Measurements from ENCODE around the gene ZNF135.

Gene ZNF135

DNA sequence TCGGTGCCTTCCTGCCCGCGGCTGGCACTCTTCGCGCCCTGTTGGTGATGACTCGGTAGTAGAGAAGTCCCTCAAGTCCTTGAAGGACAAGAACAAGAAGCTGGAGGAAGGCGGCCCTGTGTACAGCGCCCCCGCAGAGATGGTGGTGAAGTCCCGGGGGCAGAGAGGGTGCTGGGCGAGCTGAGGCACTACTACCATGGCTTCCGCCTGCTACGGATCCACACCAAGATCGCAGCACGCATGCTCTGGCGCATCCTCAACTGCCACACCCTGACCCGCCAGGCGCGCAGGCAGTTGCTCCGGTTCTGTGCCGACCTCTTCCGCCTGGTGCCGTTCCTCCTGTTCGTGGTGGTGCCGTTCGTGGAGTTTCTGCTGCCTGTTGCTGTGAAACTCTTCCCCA is 14.2 kb upstream of the ZNF135 start:
- TF ChIP-seq, protein P1, sequence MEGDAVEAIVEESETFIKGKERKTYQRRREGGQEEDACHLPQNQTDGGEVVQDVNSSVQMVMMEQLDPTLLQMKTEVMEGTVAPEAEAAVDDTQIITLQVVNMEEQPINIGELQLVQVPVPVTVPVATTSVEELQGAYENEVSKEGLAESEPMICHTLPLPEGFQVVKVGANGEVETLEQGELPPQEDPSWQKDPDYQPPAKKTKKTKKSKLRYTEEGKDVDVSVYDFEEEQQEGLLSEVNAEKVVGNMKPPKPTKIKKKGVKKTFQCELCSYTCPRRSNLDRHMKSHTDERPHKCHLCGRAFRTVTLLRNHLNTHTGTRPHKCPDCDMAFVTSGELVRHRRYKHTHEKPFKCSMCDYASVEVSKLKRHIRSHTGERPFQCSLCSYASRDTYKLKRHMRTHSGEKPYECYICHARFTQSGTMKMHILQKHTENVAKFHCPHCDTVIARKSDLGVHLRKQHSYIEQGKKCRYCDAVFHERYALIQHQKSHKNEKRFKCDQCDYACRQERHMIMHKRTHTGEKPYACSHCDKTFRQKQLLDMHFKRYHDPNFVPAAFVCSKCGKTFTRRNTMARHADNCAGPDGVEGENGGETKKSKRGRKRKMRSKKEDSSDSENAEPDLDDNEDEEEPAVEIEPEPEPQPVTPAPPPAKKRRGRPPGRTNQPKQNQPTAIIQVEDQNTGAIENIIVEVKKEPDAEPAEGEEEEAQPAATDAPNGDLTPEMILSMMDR (IDR thresholded peaks at IDR 0.05; ENCODE audit: poor library complexity, severe bottlenecking) = no peak
- Histone ChIP-seq H3K27ac (ENCODE audit: poor library complexity, severe bottlenecking) (no peak overlapping the region), H3K4me3 (ENCODE audit: severe bottlenecking) (no peak overlapping the region), H3K9me3 (ENCODE audit: severe bottlenecking) (peaks cover 6% of the 10 kb centered on the region), H3K4me1 (ENCODE audit: insufficient read depth, poor library complexity, severe bottlenecking) (no peaks in the 10 kb centered on the region), H3K27me3 (ENCODE audit: insufficient read depth, poor library complexity, severe bottlenecking) (no peaks in the 10 kb centered on the region), H3K36me3 (ENCODE audit: low read depth) (no peaks in the 10 kb centered on the region)
- no peak for ATAC-seq (ENCODE audit: low read depth)
- no peak for DNase-seq (ENCODE audit: low spot score)

DNA sequence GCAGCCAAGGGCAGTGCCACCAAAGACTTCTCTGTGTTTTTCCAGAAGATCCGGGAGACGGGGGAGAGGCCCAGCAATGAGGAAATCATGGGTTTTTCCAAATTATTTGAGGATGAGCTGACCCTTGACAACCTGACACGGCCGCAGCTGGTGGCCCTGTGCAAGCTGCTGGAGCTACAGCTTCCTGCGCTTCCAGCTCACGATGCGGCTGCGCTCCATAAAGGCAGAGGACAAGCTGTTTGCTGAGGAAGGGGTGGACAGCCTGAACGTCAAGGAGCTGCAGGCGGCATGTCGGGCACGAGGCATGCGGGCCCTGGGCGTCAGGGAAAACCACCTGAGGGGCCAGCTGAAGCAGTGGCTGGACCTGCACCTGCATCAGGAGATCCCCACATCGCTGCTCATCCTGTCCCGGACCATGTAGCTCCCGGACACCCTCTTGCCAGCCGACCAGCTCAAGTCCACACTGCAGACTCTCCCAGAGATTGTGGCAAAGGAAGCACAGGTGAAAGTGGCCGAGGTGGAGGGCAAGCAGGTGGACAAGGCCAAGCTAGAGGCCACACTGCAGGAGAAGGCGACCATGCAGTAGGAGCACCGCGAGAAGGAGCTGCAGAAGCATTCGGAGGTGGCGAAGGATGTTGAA is 13.6 kb upstream of the ZNF135 start:
- TF ChIP-seq, protein P1 (IDR thresholded peaks at IDR 0.05; ENCODE audit: poor library complexity, severe bottlenecking) = no peak
- Histone ChIP-seq H3K9me3 (ENCODE audit: severe bottlenecking) (peaks cover 6% of the 10 kb centered on the region), H3K27ac (ENCODE audit: poor library complexity, severe bottlenecking) (no peak overlapping the region), H3K27me3 (ENCODE audit: insufficient read depth, poor library complexity, severe bottlenecking) (no peaks in the 10 kb centered on the region), H3K4me1 (ENCODE audit: insufficient read depth, poor library complexity, severe bottlenecking) (no peaks in the 10 kb centered on the region), H3K36me3 (ENCODE audit: low read depth) (no peaks in the 10 kb centered on the region), H3K4me3 (ENCODE audit: severe bottlenecking) (no peak overlapping the region)
- ATAC-seq (ENCODE audit: low read depth) (no peak), DNase-seq (ENCODE audit: low spot score) (no peak)

DNA sequence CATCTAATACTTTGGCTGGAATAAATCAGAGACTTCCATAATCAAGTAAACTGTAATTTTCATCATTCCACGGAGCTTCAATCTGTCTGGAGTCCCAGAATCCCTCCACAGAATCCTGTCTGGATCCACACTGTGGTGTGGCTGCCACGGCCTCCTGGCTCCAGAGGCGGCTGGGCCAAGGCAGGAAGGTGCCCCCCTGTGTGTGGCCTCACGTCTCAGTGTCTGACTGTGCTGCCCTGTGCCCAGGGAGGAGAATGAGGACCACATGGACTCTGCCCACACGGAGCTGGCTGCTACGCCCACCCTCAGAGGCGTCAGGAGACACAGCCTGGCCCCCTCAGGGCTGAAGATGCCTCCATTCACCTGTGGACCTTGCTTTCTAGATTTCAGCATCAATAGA is 12.2 kb upstream of the ZNF135 start:
- Histone ChIP-seq H3K36me3 (ENCODE audit: low read depth) (no peaks in the 10 kb centered on the region), H3K4me3 (ENCODE audit: severe bottlenecking) (no peak overlapping the region), H3K4me1 (ENCODE audit: insufficient read depth, poor library complexity, severe bottlenecking) (no peaks in the 10 kb centered on the region), H3K27me3 (ENCODE audit: insufficient read depth, poor library complexity, severe bottlenecking) (no peaks in the 10 kb centered on the region), H3K9me3 (ENCODE audit: severe bottlenecking) (peaks cover 4% of the 10 kb centered on the region), H3K27ac (ENCODE audit: poor library complexity, severe bottlenecking) (no peak overlapping the region)
- TF ChIP-seq, protein P1 (IDR thresholded peaks at IDR 0.05; ENCODE audit: poor library complexity, severe bottlenecking) = no peak
- ATAC-seq (ENCODE audit: low read depth) (no peak), DNase-seq (ENCODE audit: low spot score) (no peak)

DNA sequence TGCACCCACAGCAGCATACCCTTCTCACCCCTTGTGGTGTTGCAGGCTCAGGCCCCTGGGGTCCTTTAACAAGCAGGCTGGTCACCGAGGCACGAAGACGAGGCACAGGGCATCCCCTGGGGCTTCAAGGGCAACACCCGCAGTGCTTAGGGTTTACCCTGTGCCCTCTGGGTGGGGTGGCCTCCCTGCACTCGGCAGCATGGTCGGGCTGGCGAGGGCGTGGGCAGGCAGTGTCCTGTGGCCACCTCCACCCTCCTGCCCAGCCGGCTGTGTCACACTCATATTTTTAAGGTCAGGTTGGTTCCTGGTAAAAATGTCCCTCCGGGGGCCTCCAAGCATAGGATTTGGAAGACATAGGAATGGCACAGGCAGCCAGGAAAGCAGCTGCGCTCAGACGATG is 11.4 kb upstream of the ZNF135 start:
- no peak for ATAC-seq (ENCODE audit: low read depth)
- no peak overlapping the region for H3K4me3 ChIP-seq (ENCODE audit: severe bottlenecking)
- no peak overlapping the region for H3K27ac ChIP-seq (ENCODE audit: poor library complexity, severe bottlenecking)
- H3K4me1 ChIP-seq (ENCODE audit: insufficient read depth, poor library complexity, severe bottlenecking) = no peaks in the 10 kb centered on the region
- no peak for DNase-seq (ENCODE audit: low spot score)
- TF ChIP-seq, protein P1 (IDR thresholded peaks at IDR 0.05; ENCODE audit: poor library complexity, severe bottlenecking) = no peak
- no peaks in the 10 kb centered on the region for H3K36me3 ChIP-seq (ENCODE audit: low read depth)
- peaks cover 3% of the 10 kb centered on the region for H3K9me3 ChIP-seq (ENCODE audit: severe bottlenecking)
- no peaks in the 10 kb centered on the region for H3K27me3 ChIP-seq (ENCODE audit: insufficient read depth, poor library complexity, severe bottlenecking)

DNA sequence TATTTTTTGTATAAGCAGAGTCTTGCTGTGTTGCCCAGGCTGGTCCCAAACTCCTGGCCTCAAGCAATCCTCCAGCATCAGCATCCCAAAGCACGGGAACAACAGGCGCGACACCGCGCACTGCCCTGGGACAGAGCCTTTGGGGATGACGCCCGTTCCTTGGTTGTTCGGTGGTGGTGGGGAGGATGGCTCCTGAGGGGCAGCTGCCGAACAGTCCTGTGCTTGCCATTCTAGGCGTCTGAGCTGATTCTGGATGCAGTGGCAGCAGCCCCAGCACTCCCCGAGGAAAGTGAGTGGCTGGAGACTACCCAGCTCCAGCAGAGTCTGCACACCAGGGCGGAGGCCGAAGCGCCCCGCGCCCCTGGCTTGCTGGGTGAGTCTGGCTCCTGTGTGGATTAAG is 6.8 kb upstream of the ZNF135 start:
- Histone ChIP-seq H3K36me3 (ENCODE audit: low read depth) (no peaks in the 10 kb centered on the region), H3K9me3 (ENCODE audit: severe bottlenecking) (no peaks in the 10 kb centered on the region), H3K4me3 (ENCODE audit: severe bottlenecking) (no peak overlapping the region), H3K27me3 (ENCODE audit: insufficient read depth, poor library complexity, severe bottlenecking) (no peaks in the 10 kb centered on the region), H3K27ac (ENCODE audit: poor library complexity, severe bottlenecking) (no peak overlapping the region), H3K4me1 (ENCODE audit: insufficient read depth, poor library complexity, severe bottlenecking) (no peaks in the 10 kb centered on the region)
- TF ChIP-seq, protein P1 (IDR thresholded peaks at IDR 0.05; ENCODE audit: poor library complexity, severe bottlenecking) = no peak
- no peak for DNase-seq (ENCODE audit: low spot score)
- ATAC-seq (ENCODE audit: low read depth) = no peak
